Loucy (cell line): ENCODE data around the gene MALRD1.

Experiments used
- H2AFZ ChIP-seq: fragments of 200-600 bp; sonication (generic); 2 replicates; pipeline ENCODE4 v1.6.0; 2016; ENCODE audit warnings: antibody characterized with exemption, mild to moderate bottlenecking, low read length, moderate library complexity
- H3F3A ChIP-seq: fragments of 200-600 bp; 2 replicates; pipeline ENCODE4 v1.6.0; 2016; ENCODE audit warnings: antibody characterized with exemption, low read depth, mild to moderate bottlenecking
- H3K27me3 ChIP-seq: fragments of 200-600 bp; sonication (generic); 2 replicates; pipeline ENCODE4 v1.6.1; 2014; ENCODE audit warnings: low read length, mild to moderate bottlenecking; ENCODE audit not compliant: insufficient read depth, poor library complexity, severe bottlenecking
- H3K36me3 ChIP-seq: fragments of 200-600 bp; sonication (generic); 2 replicates; pipeline ENCODE4 v1.6.1; 2016; ENCODE audit warnings: low read length; ENCODE audit not compliant: insufficient read depth
- H3K4me1 ChIP-seq: fragments of 200-600 bp; sonication (generic); 2 replicates; pipeline ENCODE4 v1.5.1; 2014; ENCODE audit warnings: low read length, mild to moderate bottlenecking; ENCODE audit not compliant: insufficient read depth, poor library complexity, severe bottlenecking
- H3K4me2 ChIP-seq: fragments of 200-600 bp; sonication (generic); 2 replicates; pipeline ENCODE4 v1.6.0; 2014; ENCODE audit warnings: antibody characterized with exemption, low read length, low read depth, mild to moderate bottlenecking; ENCODE audit not compliant: poor library complexity, severe bottlenecking
- H3K4me3 ChIP-seq: fragments of 200-600 bp; sonication (generic); 2 replicates; pipeline ENCODE4 v1.5.1; 2014; ENCODE audit warnings: low read length, mild to moderate bottlenecking, mixed read lengths; ENCODE audit not compliant: poor library complexity, severe bottlenecking
- H3K79me2 ChIP-seq: fragments of 200-600 bp; sonication (generic); 2 replicates; pipeline ENCODE4 v1.6.1; 2014; ENCODE audit warnings: low read length; ENCODE audit not compliant: insufficient read depth
- H3K9ac ChIP-seq: fragments of 200-600 bp; sonication (generic); 2 replicates; pipeline ENCODE4 v1.6.0; 2014; ENCODE audit warnings: mild to moderate bottlenecking, low read depth, low read length, moderate library complexity; ENCODE audit not compliant: poor library complexity, severe bottlenecking
- H3K9me2 ChIP-seq: fragments of 200-600 bp; sonication (generic); replicated peaks from 2 replicates; pipeline ENCODE4 v1.6.1; 2016; ENCODE audit warnings: low read depth, low read length, mixed read lengths
- H3K9me3 ChIP-seq: fragments of 200-600 bp; sonication (generic); 2 replicates; pipeline ENCODE4 v1.6.1; 2014; ENCODE audit warnings: mild to moderate bottlenecking, antibody characterized with exemption, low read length, low read depth; ENCODE audit not compliant: insufficient read depth
- H4K20me1 ChIP-seq: fragments of 200-600 bp; sonication (generic); 2 replicates; pipeline ENCODE4 v1.6.0; 2014; ENCODE audit warnings: antibody characterized with exemption, low read length, mild to moderate bottlenecking; ENCODE audit not compliant: insufficient read depth, poor library complexity, severe bottlenecking
- CTCF ChIP-seq: fragments of 200-600 bp; sonication (generic); conservative IDR thresholded peaks from 2 replicates; pipeline ENCODE4 v1.5.1; 2014; ENCODE audit warnings: mild to moderate bottlenecking, antibody characterized with exemption, low read length
- EZH2phosphoT487 ChIP-seq: fragments of 200-600 bp; IDR thresholded peaks from 2 replicates; pipeline ENCODE4 v1.6.1; 2018; ENCODE audit warnings: antibody characterized with exemption, mild to moderate bottlenecking, moderate library complexity, borderline replicate concordance

MALRD1 gene

GRCh38 chr10:19283285-19283684 lies 234.7 kb downstream of the MALRD1 start:
- Histone ChIP-seq H3K27me3 (no peaks in the 10 kb centered on the region), H3K4me2 (no peak overlapping the region), H4K20me1 (no peaks in the 10 kb centered on the region), H3K36me3 (no peaks in the 10 kb centered on the region), H3K9me3 (peaks cover 3% of the 10 kb centered on the region; the same call in 1 of the 2 replicates), H2AFZ (no peak overlapping the region), H3K4me3 (no peak overlapping the region), H3F3A (no peaks in the 10 kb centered on the region), H3K4me1 (no peaks in the 10 kb centered on the region), H3K9ac (no peak overlapping the region), H3K9me2 (no peaks in the 10 kb centered on the region), H3K79me2 (no peaks in the 10 kb centered on the region)
- TF ChIP-seq CTCF (no peak), EZH2phosphoT487 (no peak)

GRCh38 chr10:19283786-19284185 lies 235.2 kb downstream of the MALRD1 start:
- no peaks in the 10 kb centered on the region for H3K36me3 ChIP-seq
- no peaks in the 10 kb centered on the region for H3K4me1 ChIP-seq
- no peaks in the 10 kb centered on the region for H3K27me3 ChIP-seq
- H3F3A ChIP-seq, result no peaks in the 10 kb centered on the region
- TF ChIP-seq CTCF (no peak), EZH2phosphoT487 (no peak)
- no peaks in the 10 kb centered on the region for H3K9me2 ChIP-seq
- H3K9me3 ChIP-seq, result peaks cover 3% of the 10 kb centered on the region; the same call in 1 of the 2 replicates
- no peaks in the 10 kb centered on the region for H4K20me1 ChIP-seq
- no peak overlapping the region for H3K4me3 ChIP-seq
- H3K9ac ChIP-seq, result no peak overlapping the region
- no peaks in the 10 kb centered on the region for H3K79me2 ChIP-seq
- no peak overlapping the region for H3K4me2 ChIP-seq
- H2AFZ ChIP-seq, result no peak overlapping the region

- no peak overlapping the region for H3K9ac ChIP-seq
- no peaks in the 10 kb centered on the region for H3K79me2 ChIP-seq
- no peaks in the 10 kb centered on the region for H3F3A ChIP-seq
- no peaks in the 10 kb centered on the region for H3K36me3 ChIP-seq
- TF ChIP-seq EZH2phosphoT487 (no peak), CTCF (no peak)
- H3K4me3 ChIP-seq, result no peak overlapping the region
- H4K20me1 ChIP-seq, result no peaks in the 10 kb centered on the region
- no peak overlapping the region for H2AFZ ChIP-seq
- H3K4me2 ChIP-seq, result no peak overlapping the region
- no peaks in the 10 kb centered on the region for H3K9me2 ChIP-seq
- no peaks in the 10 kb centered on the region for H3K4me1 ChIP-seq
- H3K9me3 ChIP-seq, result no peaks in the 10 kb centered on the region
- no peaks in the 10 kb centered on the region for H3K27me3 ChIP-seq
These were observed 242.2 kb downstream of the MALRD1 start for GRCh38 chr10:19290770-19291169.
